WTC11 (cell line): ENCODE results near the gene KRTAP24-1. TPM values are rescaled to one million over a fixed set of nuclear protein-coding genes. Genes with fewer than 3 reads are reported as not detected.

ENCODE experiments used
- ATAC-seq: fragments of 200-7000 bp; cut with Tn5 transposase; 2 replicates; pipeline ENCODE4 v1.10.0; 2021; ENCODE audit warnings: mild to moderate bottlenecking, moderate library complexity
- CTCF ChIA-PET: fragments of 300-600 bp; sonication (Branson Sonifier 250); formaldehyde crosslinking; loops from one replicate; lab custom pipeline; 2021; ENCODE audit warnings: antibody characterized with exemption; lab: Charles Lee
- POLR2A ChIA-PET: fragments of 350-600 bp; sonication (Branson Sonifier 250); formaldehyde crosslinking; loops from one replicate; lab custom pipeline; 2021; ENCODE audit warnings: antibody characterized with exemption; lab: Charles Lee
- DNase-seq: peaks from one replicate; pipeline ENCODE4 v3.0.0; 2021; ENCODE audit warnings: low spot score
- H3K27ac Mint-ChIP-seq: 2 replicates; pipeline ENCODE4 v1.8.0; 2021; ENCODE audit warnings: mixed read lengths
- H3K27me3 Mint-ChIP-seq: 2 replicates; pipeline ENCODE4 v1.8.0; 2021; ENCODE audit warnings: low read depth, mild to moderate bottlenecking, moderate library complexity, mixed read lengths
- H3K36me3 Mint-ChIP-seq: 2 replicates; pipeline ENCODE4 v1.8.0; 2021; ENCODE audit warnings: mixed read lengths
- H3K4me1 Mint-ChIP-seq: 2 replicates; pipeline ENCODE4 v1.8.0; 2022; ENCODE audit warnings: mixed read lengths
- H3K4me3 Mint-ChIP-seq: 2 replicates; pipeline ENCODE4 v1.8.0; 2021; ENCODE audit warnings: mild to moderate bottlenecking, moderate library complexity, mixed read lengths
- H3K9me3 Mint-ChIP-seq: 2 replicates; pipeline ENCODE4 v1.8.0; 2021; ENCODE audit warnings: mixed read lengths
- CBFB ChIP-seq: sonication (generic); formaldehyde crosslinking; IDR thresholded peaks from 2 replicates; pipeline ENCODE4 v1.8.1; 2022; ENCODE audit warnings: mild to moderate bottlenecking, low read depth, missing genetic modification reagents
- CREM ChIP-seq: sonication (generic); formaldehyde crosslinking; IDR thresholded peaks from 2 replicates; pipeline ENCODE4 v1.8.1; 2022; ENCODE audit warnings: mild to moderate bottlenecking, missing genetic modification reagents, moderate library complexity
- GABPB1 ChIP-seq: sonication (generic); formaldehyde crosslinking; IDR thresholded peaks from 2 replicates; pipeline ENCODE4 v1.8.1; 2023; ENCODE audit warnings: mild to moderate bottlenecking, missing genetic modification reagents
- NR1H2 ChIP-seq: sonication (generic); formaldehyde crosslinking; IDR thresholded peaks from 2 replicates; pipeline ENCODE4 v1.9.0; 2021; ENCODE audit warnings: mild to moderate bottlenecking, moderate library complexity, missing genetic modification reagents
- RELA ChIP-seq: sonication (generic); formaldehyde crosslinking; IDR thresholded peaks from 2 replicates; pipeline ENCODE4 v1.8.1; 2022; ENCODE audit warnings: missing genetic modification reagents, mild to moderate bottlenecking, borderline replicate concordance
- RORB ChIP-seq: fragments of 250-450 bp; sonication (Bioruptor Pico); IDR thresholded peaks from 2 replicates; pipeline ENCODE4 v1.9.0; 2021; ENCODE audit warnings: mild to moderate bottlenecking
- SMAD4 ChIP-seq: sonication (generic); formaldehyde crosslinking; IDR thresholded peaks from 2 replicates; pipeline ENCODE4 v1.8.0; 2022; ENCODE audit warnings: mild to moderate bottlenecking, missing genetic modification reagents
- TEAD1 ChIP-seq: sonication (generic); formaldehyde crosslinking; IDR thresholded peaks from 2 replicates; pipeline ENCODE4 v1.8.0; 2022; ENCODE audit warnings: mild to moderate bottlenecking, missing genetic modification reagents
- ZNF219 ChIP-seq: sonication (generic); formaldehyde crosslinking; IDR thresholded peaks from 2 replicates; pipeline ENCODE4 v1.8.0; 2023; ENCODE audit warnings: missing genetic modification reagents, mild to moderate bottlenecking, borderline replicate concordance
- total RNA-seq: library from RNA; stranded (reverse); gene quantifications from 3 replicates; pipeline ENCODE4 v1.2.3, GENCODE V29; 2021
- TF ChIP-seq, protein P1 (sequence below): sonication (generic); formaldehyde crosslinking; IDR thresholded peaks from 2 replicates; pipeline ENCODE4 v1.8.1; 2023; ENCODE audit warnings: mild to moderate bottlenecking, missing genetic modification reagents
- TF ChIP-seq, protein P2 (sequence below): sonication (generic); formaldehyde crosslinking; IDR thresholded peaks from 2 replicates; pipeline ENCODE4 v1.8.0; 2022; ENCODE audit warnings: mild to moderate bottlenecking, missing genetic modification reagents
- TF ChIP-seq, protein P3 (sequence below): fragments of 250-450 bp; sonication (Bioruptor Pico); IDR thresholded peaks from 2 replicates; pipeline ENCODE4 v1.9.0; 2021; ENCODE audit warnings: mild to moderate bottlenecking, borderline replicate concordance
- TF ChIP-seq, protein P4 (sequence below): sonication (generic); formaldehyde crosslinking; IDR thresholded peaks from 2 replicates; pipeline ENCODE4 v1.8.1; 2023; ENCODE audit warnings: mild to moderate bottlenecking, missing genetic modification reagents, moderate library complexity
- TF ChIP-seq, protein P5 (sequence below): sonication (generic); formaldehyde crosslinking; IDR thresholded peaks from 2 replicates; pipeline ENCODE4 v1.8.1; 2023; ENCODE audit warnings: mild to moderate bottlenecking, missing genetic modification reagents, moderate library complexity

Gene KRTAP24-1
- total RNA-seq, 1 experiment from 2014 or later: not detected

DNA sequence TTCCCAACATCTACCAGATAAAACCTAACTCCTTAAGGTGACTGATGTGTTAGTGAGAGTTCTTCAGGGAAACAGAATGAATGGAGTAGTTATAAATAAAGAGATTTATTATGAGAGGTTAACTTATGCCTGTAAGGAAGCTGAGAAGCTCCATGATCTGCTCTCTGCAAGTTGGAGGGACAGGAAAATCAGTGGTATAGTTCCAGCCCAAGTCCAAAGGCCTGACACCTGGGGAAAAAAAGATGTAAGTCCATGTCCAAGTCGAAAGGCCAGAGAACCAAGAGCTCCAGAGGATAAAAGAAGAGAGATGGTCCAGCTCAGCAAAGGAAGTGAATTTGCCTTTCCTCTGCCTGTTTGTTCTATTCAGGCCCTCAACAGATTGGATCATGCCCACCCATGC lies 27.1 kb downstream of the KRTAP24-1 start (continued):
- TF ChIP-seq, protein P1, sequence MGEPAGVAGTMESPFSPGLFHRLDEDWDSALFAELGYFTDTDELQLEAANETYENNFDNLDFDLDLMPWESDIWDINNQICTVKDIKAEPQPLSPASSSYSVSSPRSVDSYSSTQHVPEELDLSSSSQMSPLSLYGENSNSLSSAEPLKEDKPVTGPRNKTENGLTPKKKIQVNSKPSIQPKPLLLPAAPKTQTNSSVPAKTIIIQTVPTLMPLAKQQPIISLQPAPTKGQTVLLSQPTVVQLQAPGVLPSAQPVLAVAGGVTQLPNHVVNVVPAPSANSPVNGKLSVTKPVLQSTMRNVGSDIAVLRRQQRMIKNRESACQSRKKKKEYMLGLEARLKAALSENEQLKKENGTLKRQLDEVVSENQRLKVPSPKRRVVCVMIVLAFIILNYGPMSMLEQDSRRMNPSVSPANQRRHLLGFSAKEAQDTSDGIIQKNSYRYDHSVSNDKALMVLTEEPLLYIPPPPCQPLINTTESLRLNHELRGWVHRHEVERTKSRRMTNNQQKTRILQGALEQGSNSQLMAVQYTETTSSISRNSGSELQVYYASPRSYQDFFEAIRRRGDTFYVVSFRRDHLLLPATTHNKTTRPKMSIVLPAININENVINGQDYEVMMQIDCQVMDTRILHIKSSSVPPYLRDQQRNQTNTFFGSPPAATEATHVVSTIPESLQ: no peak

DNA sequence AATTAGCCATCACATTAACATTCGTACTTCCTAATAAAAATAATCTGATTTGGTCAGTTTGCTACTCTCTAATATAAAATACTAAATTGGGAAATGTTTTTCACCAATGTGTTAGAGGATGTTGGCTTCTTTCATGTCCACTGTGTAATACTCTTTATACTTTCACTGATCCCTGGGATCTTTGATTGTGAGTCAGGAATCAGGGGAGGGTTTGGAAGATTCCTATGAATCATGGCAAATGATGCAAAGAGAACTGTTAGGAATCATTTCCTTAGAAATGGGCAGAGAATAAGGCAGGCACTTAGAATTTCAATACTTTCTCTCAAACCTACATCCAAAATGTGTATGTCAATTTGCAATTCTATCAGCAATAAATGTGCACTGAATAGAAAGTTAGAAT lies 31.0 kb downstream of the KRTAP24-1 start:
- CTCF ChIA-PET: no interaction called here
- POLR2A ChIA-PET: no interaction called here
- H3K4me3 Mint-ChIP-seq: no peak overlapping the region
- ATAC-seq: no peak
- no peak for DNase-seq
- TF ChIP-seq RELA (CRISPR knock-in tag) (no peak), RORB (CRISPR knock-in tag) (no peak), ZNF219 (CRISPR knock-in tag) (no peak), SMAD4 (no peak), CREM (CRISPR knock-in tag) (no peak)
- TF ChIP-seq, protein P2, sequence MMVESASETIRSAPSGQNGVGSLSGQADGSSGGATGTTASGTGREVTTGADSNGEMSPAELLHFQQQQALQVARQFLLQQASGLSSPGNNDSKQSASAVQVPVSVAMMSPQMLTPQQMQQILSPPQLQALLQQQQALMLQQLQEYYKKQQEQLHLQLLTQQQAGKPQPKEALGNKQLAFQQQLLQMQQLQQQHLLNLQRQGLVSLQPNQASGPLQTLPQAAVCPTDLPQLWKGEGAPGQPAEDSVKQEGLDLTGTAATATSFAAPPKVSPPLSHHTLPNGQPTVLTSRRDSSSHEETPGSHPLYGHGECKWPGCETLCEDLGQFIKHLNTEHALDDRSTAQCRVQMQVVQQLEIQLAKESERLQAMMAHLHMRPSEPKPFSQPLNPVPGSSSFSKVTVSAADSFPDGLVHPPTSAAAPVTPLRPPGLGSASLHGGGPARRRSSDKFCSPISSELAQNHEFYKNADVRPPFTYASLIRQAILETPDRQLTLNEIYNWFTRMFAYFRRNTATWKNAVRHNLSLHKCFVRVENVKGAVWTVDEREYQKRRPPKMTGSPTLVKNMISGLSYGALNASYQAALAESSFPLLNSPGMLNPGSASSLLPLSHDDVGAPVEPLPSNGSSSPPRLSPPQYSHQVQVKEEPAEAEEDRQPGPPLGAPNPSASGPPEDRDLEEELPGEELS (CRISPR knock-in tag): no peak
- TF ChIP-seq, protein P3, sequence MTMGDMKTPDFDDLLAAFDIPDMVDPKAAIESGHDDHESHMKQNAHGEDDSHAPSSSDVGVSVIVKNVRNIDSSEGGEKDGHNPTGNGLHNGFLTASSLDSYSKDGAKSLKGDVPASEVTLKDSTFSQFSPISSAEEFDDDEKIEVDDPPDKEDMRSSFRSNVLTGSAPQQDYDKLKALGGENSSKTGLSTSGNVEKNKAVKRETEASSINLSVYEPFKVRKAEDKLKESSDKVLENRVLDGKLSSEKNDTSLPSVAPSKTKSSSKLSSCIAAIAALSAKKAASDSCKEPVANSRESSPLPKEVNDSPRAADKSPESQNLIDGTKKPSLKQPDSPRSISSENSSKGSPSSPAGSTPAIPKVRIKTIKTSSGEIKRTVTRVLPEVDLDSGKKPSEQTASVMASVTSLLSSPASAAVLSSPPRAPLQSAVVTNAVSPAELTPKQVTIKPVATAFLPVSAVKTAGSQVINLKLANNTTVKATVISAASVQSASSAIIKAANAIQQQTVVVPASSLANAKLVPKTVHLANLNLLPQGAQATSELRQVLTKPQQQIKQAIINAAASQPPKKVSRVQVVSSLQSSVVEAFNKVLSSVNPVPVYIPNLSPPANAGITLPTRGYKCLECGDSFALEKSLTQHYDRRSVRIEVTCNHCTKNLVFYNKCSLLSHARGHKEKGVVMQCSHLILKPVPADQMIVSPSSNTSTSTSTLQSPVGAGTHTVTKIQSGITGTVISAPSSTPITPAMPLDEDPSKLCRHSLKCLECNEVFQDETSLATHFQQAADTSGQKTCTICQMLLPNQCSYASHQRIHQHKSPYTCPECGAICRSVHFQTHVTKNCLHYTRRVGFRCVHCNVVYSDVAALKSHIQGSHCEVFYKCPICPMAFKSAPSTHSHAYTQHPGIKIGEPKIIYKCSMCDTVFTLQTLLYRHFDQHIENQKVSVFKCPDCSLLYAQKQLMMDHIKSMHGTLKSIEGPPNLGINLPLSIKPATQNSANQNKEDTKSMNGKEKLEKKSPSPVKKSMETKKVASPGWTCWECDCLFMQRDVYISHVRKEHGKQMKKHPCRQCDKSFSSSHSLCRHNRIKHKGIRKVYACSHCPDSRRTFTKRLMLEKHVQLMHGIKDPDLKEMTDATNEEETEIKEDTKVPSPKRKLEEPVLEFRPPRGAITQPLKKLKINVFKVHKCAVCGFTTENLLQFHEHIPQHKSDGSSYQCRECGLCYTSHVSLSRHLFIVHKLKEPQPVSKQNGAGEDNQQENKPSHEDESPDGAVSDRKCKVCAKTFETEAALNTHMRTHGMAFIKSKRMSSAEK (CRISPR knock-in tag): no peak
- TF ChIP-seq, all 79 proteins: peak for 0
- H3K4me1 Mint-ChIP-seq: no peaks in the 10 kb centered on the region
- H3K27ac Mint-ChIP-seq: no peak overlapping the region
- peaks cover 8% of the 10 kb centered on the region for H3K9me3 Mint-ChIP-seq
- H3K36me3 Mint-ChIP-seq: no peaks in the 10 kb centered on the region
- no peaks in the 10 kb centered on the region; the same call in 1 of the 2 replicates for H3K27me3 Mint-ChIP-seq

DNA sequence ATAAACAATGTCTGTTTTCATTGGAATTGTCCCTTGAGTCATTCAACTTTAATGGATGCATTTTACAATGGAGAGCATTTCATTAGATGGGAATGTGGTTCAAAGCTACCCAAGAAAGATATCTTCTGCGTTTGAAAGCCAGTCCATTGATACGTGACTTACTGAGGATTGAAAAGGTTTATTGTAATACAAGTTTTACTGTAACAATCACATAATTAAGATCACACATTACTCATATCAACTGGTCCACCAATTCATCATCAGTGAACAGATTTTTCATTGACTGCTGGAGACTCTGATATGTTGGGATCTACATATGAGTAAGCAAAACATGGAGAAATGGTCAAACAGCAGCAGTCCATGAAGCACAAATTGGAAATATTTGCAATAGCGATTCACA lies 32.8 kb downstream of the KRTAP24-1 start:
- no peak overlapping the region for H3K27ac Mint-ChIP-seq
- ChIA-PET CTCF (no interaction called here), POLR2A (no interaction called here)
- no peak for ATAC-seq
- H3K27me3 Mint-ChIP-seq: no peaks in the 10 kb centered on the region; the same call in 1 of the 2 replicates
- DNase-seq: no peak
- no peak overlapping the region for H3K4me3 Mint-ChIP-seq
- no peaks in the 10 kb centered on the region for H3K36me3 Mint-ChIP-seq
- no peak for TF ChIP-seq CBFB
- H3K9me3 Mint-ChIP-seq: peaks cover 8% of the 10 kb centered on the region
- no peaks in the 10 kb centered on the region for H3K4me1 Mint-ChIP-seq

DNA sequence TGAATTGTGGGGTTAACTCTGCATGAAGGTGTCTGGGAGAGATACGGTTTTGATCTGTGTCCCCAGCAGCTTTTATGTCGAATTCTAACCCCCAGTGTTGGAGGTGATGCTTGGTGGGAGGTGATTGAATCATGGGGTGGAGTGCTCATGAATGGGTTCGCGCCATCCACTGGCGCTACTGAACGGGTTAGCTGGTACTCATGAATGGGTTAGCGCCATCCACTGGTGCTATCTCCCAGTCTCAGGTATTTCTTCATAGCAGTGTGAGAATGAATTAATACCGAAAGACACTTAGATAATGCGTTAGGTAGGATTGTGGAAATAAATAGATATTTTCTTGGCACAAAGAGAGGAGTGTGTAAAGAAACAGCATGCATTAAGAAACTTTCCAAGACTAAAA lies 33.9 kb downstream of the KRTAP24-1 start:
- TF ChIP-seq NR1H2: no peak
- TF ChIP-seq GABPB1: no peak
- TF ChIP-seq, protein P4, sequence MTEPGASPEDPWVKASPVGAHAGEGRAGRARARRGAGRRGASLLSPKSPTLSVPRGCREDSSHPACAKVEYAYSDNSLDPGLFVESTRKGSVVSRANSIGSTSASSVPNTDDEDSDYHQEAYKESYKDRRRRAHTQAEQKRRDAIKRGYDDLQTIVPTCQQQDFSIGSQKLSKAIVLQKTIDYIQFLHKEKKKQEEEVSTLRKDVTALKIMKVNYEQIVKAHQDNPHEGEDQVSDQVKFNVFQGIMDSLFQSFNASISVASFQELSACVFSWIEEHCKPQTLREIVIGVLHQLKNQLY (CRISPR knock-in tag): no peak
- no peak for TF ChIP-seq TEAD1
- TF ChIP-seq, protein P5, sequence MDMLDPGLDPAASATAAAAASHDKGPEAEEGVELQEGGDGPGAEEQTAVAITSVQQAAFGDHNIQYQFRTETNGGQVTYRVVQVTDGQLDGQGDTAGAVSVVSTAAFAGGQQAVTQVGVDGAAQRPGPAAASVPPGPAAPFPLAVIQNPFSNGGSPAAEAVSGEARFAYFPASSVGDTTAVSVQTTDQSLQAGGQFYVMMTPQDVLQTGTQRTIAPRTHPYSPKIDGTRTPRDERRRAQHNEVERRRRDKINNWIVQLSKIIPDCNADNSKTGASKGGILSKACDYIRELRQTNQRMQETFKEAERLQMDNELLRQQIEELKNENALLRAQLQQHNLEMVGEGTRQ (CRISPR knock-in tag): no peak
- peak; percentile 65 for ATAC-seq
- POLR2A ChIA-PET: no interaction called here
- peaks cover 8% of the 10 kb centered on the region for H3K9me3 Mint-ChIP-seq
- DNase-seq: no peak
- CTCF ChIA-PET: no interaction called here
- no peaks in the 10 kb centered on the region for H3K4me1 Mint-ChIP-seq
- no peaks in the 10 kb centered on the region; the same call in 1 of the 2 replicates for H3K27me3 Mint-ChIP-seq
- no peak overlapping the region for H3K27ac Mint-ChIP-seq
- H3K36me3 Mint-ChIP-seq: no peaks in the 10 kb centered on the region
- no peak overlapping the region for H3K4me3 Mint-ChIP-seq
